ENCODE results near the gene LRFN4.

Gene LRFN4

GRCh38 chr11:66870131-66870530 lies 13.3 kb downstream of the LRFN4 start:
- no peak for DNase-seq

GRCh38 chr11:66870616-66871520 lies 14.0 kb downstream of the LRFN4 start:
- no peak for DNase-seq

DNA sequence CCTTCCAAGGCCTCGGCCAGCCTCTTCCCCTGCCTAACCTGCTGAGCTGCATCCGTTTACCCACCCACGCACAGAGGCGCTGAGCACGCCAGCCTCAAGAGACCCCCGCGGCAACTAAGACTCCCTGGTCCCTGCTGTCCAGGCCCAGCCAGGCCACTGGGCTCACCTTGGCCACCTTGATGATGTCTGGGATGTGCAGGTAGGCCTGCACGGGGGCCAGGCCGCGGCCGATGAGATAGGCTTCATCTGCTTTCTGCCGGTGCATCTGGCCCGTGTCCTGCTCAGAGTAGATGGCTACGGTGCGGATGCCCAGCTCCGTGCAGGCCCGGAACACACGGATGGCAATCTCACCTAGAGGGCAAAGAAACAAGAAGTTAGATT lies 14.6 kb downstream of the LRFN4 start:
- no peak for DNase-seq

GRCh38 chr11:66874232-66874631 lies 17.4 kb downstream of the LRFN4 start:
- no peak for DNase-seq

DNA sequence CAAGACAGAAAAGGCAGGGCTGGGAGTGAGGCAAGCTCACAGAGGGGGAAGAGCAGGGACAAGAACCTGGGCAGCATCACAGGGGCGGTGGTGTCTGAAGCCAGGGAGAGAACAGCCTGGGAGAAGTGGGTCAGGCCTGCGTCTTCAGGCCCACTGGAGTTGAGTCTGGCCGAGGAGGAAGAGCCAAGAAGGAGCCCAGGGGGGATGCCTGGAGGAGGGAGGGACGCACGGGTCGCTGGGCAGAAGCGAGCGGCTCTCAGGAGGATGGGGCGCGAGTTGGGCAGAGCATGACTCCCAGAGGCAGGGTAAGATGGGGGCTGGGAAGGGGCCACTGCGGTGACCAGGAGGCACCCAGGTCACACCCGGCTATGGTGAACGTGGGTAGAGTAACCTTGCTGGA lies 18.5 kb downstream of the LRFN4 start:
- no peak for DNase-seq

- DNase-seq: no peak
These were observed 20.9 kb downstream of the LRFN4 start for GRCh38 chr11:66877588-66878385.

GRCh38 chr11:66878474-66878873 lies 21.6 kb downstream of the LRFN4 start:
- DNase-seq: no peak

DNA sequence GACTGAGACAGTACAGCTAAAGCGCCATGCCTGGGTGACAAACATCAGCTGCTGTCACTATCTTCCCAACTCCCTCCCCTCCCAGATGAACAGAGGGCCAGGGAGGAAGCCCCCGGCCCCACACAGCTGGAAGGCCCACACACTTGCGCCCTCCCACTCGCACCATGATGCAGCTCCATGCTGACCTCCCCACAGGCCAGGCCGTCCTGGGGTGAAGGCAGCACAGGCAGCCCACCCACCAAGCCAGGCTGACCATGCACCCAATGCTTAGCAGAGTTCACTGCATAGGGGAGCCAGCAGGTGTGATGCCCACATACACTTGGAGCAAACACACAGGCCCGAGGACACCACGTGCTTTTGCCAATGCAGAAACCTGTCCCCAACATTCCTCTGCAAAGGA lies 22.1 kb downstream of the LRFN4 start:
- no peak for DNase-seq

- no peak for DNase-seq
These were observed 22.7 kb downstream of the LRFN4 start for GRCh38 chr11:66879583-66879982.

- no peak for DNase-seq
These were observed 23.1 kb downstream of the LRFN4 start for GRCh38 chr11:66879999-66880398.

GRCh38 chr11:66880496-66881450 lies 23.9 kb downstream of the LRFN4 start:
- DNase-seq: peak in 43 of 56 donors; percentile 11 to 81 (median 46)

DNA sequence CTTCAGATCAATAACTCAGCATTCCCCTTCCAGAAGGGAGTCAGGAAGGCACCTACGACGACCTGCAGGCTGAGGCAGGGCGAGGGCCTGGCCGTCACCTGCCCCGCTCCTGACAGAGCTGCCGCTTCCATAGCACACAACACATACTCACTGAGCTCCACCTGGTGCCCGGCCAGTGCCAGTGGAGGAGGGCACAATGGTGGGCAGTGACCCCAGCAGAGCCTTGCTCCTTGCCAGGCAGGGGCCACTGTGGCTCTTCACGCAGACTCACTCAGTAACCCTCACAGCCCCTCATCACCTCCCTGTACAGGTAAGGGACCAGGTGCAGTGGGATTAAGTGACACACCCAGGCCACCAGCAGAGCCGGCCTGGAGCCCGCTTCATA lies 24.6 kb downstream of the LRFN4 start:
- DNase-seq: no peak

DNA sequence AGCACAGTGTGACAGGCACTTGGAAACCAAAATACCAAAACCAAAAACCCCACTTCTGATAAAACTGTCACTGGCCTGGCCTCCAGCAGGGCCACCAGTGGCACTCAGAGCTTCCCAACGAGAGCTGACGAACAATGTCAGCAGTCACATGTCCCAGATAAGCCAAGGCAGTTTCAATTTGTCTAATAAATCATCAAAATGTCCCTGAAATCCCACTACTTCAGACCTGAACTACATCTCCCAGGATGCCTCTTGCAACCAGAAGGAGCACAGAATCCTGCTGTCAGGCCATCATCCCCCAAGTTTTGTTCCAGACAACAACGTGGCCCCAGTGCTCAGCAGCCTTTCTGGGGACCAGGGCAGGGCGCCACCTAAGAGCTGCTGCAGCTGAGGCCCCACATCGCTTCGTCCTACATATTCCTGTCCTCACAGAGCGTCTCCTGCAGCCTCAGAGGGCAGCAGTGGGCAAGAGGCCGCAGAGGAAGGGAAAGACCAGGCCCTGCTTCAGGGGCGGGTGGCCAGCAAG lies 25.1 kb downstream of the LRFN4 start:
- peak in 6 of 56 donors; percentile 26 to 61 (median 52) for DNase-seq

DNA sequence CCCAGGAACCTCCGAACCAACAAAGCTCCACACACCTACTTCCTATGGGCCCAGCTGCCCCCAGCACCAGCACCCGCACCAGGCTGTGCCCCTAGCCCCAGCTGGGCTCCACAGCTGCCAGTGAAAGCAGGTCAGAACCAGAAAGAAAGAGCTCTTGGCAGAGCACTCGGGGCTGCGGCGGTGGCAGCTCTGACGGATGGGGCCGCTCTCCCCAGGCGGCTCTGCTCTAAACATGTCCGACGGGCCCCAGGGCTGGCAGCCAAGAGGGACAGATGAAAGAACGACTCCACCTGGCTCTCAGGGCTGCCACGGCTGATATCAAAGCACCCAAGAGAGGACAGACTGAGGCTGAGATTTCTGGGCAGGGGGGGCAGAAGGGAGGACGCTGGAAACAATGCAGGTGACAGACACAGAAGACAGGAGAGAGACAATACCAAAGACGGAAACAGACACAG lies 25.7 kb downstream of the LRFN4 start:
- peak in 33 of 56 donors; percentile 29 to 75 (median 57) for DNase-seq

DNA sequence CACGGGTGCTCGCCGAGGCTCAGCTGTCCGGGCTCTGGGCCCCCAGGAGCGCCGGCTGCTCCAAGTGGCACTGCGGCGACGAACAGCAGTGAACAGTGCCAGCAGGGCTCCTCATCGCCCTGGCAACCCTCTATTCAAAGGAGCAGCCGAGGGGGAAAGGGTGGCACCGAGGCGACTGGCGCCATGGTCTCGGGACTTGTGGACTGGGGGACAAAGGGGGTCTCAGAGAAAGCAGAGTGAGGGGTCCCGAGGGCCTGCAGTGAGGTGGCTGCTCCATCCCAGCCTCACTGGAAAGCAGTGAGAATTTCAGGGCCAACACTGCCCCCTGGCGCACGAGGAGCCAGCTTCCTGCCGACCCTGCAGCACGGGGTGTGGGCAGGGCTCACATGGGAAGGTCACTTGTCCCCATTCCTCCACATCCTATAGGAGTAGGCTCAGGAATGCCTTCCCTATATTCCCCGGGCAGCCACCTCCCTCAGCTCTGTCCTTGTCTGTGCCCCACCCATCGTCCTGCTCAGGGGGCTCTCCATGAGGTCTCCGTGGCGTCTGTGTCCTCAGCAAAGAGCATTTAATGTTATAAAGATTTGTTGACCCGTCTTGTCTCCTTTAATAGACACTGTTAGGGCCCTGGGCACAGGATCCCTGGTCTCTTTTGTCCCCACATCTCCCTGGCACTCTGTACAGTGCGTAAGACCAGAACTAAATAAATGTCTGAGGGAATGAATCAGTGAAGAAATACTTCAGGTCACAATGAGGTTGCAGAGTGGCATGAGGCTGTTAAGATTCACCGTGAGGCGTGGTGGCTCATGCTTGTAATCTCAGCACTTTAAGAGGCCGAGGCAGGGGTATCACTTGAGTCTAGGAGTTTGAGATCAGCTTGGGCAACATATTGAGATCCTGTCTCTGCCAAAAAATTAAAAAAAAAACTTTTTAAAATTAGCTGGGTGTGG lies 26.4 kb downstream of the LRFN4 start:
- DNase-seq: peak in 53 of 56 donors; percentile 15 to 91 (median 72)

DNA sequence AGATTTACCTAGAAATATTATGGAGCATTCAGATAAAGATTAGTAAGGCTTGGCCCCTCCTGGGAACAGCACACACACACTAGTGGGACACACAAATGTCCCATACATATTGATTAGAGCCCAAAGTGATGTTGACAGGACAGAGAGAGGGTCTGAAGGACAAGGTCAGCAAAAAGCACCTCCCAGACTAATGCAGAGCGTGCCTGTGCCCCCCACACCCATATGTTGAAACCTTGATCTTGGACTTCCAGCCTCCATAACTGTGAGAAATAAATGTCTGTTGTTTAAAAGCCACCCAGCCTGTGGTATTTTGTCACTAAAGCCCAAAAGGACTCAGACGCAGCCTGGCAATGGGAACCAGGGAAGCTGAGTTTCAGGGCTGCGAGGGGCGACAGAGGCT lies 27.6 kb downstream of the LRFN4 start:
- DNase-seq: no peak

GRCh38 chr11:66885469-66885868 lies 28.6 kb downstream of the LRFN4 start:
- no peak for DNase-seq

- no peak for DNase-seq
These were observed 29.1 kb downstream of the LRFN4 start for GRCh38 chr11:66885950-66886440.

GRCh38 chr11:66886671-66887221 lies 29.9 kb downstream of the LRFN4 start:
- no peak for DNase-seq
